CD4-positive, alpha-beta T cell treated with Interleukin-17A for 4 hours (primary cell): Measurements from ENCODE around the gene HINT3.
"Not testable (repeated sequence)": the region's sequence is repeated elsewhere in the genome, so short reads cannot be mapped to it uniquely, and the experiment has no call there.

Experiments
- DNase-seq: peaks from one replicate; pipeline ENCODE4 v3.0.0-alpha.2; 2020; ENCODE audit warnings: mixed read lengths

Gene HINT3

DNA sequence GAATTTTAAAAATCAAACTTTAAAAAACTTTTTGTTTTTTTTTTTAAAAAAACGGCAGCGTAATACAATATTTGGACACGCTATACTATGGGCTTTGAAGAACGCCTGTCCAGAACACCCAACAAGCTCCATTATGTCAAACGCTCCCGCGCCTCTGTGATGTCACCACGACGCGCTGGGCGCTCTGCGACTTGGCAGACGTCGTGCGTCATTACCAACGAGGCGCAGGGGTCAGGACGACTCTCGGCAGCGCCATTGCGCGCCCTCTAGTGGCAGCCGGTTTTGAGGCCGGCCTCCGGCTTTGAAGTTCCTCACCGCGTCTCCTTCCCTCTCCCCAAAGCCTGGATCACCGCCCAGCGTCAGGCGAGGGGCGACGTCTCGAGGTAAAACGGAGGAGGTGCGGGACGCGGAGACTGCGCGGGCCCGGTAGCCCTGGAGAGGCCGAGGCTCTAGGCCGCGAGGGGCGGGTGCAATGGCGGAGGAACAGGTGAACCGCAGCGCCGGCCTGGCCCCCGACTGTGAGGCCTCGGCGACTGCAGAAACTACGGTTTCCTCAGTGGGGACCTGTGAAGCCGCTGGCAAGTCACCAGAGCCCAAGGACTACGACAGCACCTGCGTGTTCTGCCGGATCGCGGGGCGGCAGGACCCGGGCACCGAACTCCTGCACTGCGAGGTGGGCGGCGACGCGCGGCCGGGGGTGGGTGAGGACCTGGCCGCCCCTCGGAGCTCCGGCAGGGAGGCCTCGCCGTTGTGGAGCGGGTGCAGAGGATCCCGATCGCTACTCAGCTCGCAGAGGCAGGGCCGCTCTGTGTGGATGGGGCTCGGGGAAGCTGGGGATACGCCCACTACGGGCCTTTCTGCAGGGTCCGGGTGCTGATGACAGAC lies at the start of gene HINT3:
HINT3 (plus strand) TSS at position 265 of the 885 bp plus-strand sequence; CDS start at position 473, 208 bp downstream.
- peak; percentile 99 for DNase-seq

GRCh38 chr6:125910527-125910926 lies 46.0 kb upstream of the HINT3 start:
- DNase-seq = no peak

GRCh38 chr6:125911051-125911451 lies 45.5 kb upstream of the HINT3 start:
- not testable (repeated sequence) for DNase-seq

DNA sequence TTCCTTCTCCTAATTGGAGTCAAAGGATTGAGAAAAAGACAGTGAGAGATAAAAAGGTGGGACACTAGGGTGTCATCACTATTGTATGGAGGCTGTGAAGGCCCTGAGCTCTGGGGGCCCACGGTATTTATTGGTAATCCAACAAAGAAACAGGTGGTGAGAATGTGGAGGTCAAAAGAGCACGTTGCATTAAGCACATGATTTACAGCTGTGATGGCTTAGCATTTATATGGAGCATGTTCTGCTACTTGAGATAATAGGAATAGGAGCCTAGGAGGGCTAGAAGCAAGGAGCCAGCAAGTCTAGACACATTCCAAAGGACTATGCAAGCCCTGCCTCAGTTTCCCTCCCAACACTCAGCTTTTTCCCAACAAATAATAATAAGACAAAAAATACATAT lies 44.1 kb upstream of the HINT3 start:
- not testable (repeated sequence) for DNase-seq

DNA sequence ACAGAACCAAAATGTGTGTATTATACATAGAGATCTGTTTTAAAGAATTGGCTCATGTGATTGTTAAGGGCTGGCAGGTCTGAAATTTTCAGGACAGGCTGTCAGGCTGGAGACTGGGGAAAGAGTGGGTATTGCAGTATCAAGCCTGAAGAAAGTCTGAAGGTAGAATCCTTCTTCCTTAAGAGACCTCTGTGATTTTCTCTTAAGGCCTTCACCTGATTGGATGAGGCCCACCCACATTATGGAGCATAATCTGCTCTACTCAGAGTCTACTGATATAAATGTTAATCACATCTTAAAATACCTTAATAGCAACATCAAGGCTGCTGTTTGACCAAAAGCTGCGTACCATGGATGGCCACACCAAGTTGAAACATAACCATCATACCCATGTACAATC lies 43.4 kb upstream of the HINT3 start:
- no peak for DNase-seq

DNA sequence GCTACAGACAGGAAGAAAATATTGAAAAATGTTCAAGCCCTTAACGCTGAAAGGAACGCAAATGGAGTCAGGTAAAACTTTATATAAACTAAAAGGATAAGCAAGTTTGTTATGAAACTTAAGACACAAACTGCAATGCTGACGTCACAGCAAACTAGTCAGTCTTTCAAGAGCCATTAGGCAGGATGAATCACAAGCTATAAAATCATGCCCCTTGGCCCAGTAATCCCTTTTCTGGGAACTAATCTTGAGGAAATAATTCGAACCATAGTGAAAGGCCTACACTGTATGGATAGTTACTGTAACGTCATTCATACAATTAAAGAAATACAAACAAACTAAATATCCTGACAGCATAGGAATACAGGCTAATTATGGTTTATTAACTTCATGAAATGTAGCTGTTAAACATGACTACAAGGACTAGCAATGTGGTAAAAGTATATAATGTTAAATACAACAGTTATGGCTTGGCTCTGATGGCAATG lies 42.7 kb upstream of the HINT3 start:
- DNase-seq = no peak

GRCh38 chr6:125918230-125918629 lies 38.3 kb upstream of the HINT3 start:
- DNase-seq = no peak

DNA sequence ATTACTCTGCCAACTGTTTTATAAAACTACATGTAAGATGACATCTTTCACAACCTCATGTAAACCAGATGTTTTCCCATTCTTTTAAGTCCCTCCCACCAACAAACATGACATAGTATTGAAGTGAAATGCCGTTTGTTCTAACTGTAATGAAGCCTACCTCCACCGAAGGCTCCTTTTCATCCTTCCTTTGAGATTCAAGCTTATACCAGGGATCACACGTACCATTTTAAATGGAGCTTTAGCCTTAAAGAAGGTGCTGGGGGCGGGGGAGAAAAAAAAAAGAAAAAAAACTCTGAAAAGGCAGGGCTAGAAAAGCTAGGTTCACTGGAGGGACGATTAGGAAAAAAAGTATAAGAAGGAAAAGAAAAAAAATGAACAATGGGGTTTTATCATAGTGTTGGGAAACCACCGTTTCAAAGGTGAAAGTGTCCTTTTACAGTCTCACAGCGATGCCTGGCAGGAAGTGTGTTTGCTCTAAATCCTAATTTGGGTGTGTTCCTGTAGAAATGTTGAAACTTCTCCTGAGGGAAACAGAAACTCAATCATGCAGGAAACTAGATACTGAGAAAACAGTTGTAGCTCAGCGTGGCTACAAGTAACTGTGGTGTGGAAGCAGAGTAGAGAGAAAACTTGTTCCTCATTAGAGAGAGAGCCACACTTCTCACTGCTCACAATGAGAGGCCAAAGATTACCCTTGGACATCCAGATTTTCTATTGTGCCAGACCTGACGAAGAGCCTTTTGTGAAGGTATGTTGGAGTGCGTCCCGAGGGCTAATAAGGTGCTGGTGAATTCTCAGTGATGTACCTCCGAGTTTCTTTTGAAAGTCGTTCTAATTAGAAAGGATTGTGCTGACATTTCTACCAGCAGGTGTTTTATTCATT lies 37.6 kb upstream of the HINT3 start:
- DNase-seq = no peak

- DNase-seq = no peak
Observed at GRCh38 chr6:125919618-125920017, 37.0 kb upstream of the HINT3 start.

- DNase-seq = no peak
Observed at GRCh38 chr6:125922322-125922860, 34.2 kb upstream of the HINT3 start.

GRCh38 chr6:125923366-125923877 lies 33.1 kb upstream of the HINT3 start:
- no peak for DNase-seq

- DNase-seq = no peak
Observed at GRCh38 chr6:125924169-125924568, 32.4 kb upstream of the HINT3 start.

GRCh38 chr6:125924697-125925358 lies 31.7 kb upstream of the HINT3 start:
- DNase-seq = no peak

GRCh38 chr6:125926711-125927110 lies 29.9 kb upstream of the HINT3 start:
- DNase-seq = no peak

DNA sequence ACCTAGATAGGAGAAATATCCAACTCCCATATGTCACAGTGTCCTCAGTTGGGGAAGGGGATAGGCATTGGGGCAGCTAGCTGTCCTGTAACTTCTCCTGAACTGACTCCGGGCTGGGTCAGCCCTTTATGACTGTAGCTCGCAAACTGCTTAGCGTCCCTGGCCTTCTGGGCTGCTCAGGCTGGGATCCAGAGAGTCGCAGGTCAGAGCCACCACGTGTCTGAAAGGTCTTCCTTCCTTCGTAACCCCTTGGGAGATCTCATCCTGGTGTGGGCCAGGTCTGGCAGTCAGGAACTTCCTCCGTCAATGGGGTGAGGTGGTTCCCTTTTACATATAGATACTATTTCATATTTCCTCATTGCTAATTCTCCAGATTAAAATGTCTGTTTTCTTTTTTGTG lies 28.8 kb upstream of the HINT3 start:
- no peak for DNase-seq

- DNase-seq = no peak
Observed at GRCh38 chr6:125930765-125931418, 25.7 kb upstream of the HINT3 start.

DNA sequence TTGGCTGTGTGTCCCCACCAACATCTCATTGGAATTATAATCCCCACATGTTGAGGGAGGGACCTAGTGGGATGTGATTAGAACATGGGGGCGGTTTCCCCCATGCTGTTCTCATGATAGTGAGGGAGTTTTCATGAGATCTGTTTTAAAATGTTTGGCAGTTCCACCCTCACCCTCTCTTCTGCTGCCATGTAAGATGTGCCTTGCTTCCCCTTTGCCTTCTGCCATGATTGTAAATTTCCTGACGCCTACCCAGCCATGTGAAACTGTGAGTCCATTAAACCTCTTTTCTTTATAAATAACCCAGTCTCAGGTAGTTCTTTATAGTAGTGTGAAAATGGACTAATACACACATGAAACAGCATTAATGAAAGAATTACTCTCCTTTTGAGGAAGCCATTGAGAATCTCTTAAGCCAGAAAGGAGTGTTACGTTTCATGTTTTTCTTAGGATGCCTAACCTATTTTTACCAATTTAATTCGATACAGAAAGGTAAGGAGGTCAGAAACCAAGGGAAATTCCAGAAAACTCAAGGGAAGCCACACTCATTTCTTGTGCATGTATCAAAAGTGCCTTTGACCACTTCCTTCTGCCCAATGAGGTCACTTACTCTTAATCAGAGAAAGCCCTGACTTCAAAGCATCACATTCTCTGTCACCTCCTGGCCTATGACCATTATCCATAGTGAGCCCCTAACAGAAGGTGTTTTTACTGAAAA lies 24.7 kb upstream of the HINT3 start:
- no peak for DNase-seq

- DNase-seq = no peak
Observed at GRCh38 chr6:125932451-125932795, 24.1 kb upstream of the HINT3 start.

DNA sequence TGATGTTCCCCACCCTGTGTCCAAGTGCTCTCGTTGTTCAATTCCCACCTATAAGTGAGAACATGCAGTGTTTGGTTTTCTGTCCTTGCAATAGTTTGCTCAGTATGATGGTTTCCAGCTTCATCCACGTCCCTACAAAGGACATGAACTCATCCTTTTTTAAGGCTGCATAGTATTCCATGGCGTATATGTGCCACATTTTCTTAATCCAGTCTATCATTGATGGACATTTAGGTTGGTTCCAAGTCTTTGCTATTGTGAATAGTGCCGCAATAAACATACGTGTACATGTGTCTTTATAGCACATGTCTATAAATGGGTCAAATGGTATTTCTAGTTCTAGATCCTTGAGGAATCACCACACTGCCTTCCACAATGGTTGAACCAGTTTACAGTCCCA lies 21.1 kb upstream of the HINT3 start:
- not testable (repeated sequence) for DNase-seq

DNA sequence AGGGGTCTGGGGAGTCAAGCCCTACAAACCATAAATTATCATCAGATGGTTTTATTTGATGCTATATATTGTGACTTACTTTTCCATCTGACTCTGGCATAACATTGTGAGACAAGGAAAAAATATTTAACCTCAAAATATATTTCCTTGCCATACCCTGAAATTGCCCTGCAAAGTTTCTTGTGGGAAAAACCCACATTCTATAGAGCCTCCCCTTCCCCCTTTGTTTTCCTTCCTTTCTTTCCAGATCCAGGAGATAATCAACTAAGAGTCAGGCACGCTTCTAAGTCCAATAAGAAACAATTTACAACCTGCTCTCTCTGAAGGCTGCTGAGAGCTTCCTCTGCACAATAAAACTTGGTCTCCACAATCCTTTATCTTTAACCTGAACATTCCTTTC lies 17.5 kb upstream of the HINT3 start:
- DNase-seq = no peak

DNA sequence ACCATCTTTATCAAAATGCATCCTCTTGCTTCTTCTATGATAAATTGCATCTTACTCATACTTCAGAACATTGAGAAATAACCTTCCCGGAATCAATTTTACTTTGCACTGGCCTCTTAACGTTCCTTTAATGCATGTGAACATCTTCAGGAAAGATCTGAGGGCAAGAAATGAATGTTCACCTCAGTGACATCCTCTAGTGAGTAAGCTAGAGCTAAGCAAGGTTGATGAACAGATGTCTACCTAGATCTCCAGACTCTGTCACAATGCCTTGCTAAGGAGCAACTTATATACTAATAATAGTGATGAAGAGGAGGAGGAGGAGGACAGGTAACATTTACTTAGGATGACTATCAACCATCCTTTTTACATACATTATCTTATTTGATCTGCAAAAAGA lies 16.8 kb upstream of the HINT3 start:
- no peak for DNase-seq
